HG03520 (cell line): ENCODE measurements around the gene CDS1.
"Not testable (repeated sequence)": the region's sequence is repeated elsewhere in the genome, so short reads cannot be mapped to it uniquely, and the experiment has no call there.

Experiments used
- ATAC-seq: cut with Tn5 transposase; IDR thresholded peaks from one replicate; pipeline ENCODE4 v1.9.1; 2021; ENCODE audit warnings: mild to moderate bottlenecking, moderate library complexity; ENCODE audit not compliant: unreplicated experiment

CDS1 gene

GRCh38 chr4:84669201-84669600, 86.3 kb downstream of the CDS1 start:
- no peak for ATAC-seq

DNA sequence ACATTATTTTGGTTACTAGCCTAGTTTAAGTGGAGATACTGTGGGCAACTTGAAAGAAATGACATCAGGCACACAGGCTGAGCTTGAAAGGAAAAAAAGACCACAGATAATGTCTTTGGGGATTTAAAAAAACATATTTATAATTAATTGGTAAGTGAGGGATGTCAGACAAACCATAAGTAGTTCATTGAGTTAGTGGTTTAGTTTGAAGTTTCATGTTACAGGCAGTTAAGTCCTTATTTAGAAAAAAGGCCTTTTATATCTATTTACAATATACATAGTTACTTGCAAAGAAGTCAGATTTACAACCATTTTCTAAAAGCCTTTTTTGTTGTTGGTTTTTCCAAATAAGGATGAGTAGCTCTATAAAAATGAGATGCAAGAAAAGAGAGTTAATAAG, 89.2 kb downstream of the CDS1 start:
- ATAC-seq, result no peak

GRCh38 chr4:84673475-84674240, 90.7 kb downstream of the CDS1 start:
- no peak for ATAC-seq

GRCh38 chr4:84677093-84677492, 94.2 kb downstream of the CDS1 start:
- no peak for ATAC-seq

DNA sequence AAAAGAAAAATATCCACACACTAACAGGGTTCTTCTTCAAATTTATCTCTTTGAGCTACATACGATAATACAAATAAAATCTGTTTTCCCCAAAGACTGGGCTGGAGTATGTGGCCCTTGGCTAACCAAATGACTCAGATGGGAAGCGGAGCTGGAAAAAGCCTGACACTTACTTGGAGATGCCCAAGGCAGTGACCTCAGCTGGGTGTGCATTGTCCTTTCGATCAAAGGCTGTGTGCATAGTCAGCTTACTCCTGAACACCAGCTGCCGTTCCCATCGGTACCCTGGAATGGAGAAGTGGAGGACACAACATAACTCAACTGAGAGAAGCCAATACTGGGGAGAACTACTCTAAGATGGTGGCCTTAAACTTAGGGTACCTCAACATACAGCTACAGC, 95.1 kb downstream of the CDS1 start:
- ATAC-seq, result no peak

DNA sequence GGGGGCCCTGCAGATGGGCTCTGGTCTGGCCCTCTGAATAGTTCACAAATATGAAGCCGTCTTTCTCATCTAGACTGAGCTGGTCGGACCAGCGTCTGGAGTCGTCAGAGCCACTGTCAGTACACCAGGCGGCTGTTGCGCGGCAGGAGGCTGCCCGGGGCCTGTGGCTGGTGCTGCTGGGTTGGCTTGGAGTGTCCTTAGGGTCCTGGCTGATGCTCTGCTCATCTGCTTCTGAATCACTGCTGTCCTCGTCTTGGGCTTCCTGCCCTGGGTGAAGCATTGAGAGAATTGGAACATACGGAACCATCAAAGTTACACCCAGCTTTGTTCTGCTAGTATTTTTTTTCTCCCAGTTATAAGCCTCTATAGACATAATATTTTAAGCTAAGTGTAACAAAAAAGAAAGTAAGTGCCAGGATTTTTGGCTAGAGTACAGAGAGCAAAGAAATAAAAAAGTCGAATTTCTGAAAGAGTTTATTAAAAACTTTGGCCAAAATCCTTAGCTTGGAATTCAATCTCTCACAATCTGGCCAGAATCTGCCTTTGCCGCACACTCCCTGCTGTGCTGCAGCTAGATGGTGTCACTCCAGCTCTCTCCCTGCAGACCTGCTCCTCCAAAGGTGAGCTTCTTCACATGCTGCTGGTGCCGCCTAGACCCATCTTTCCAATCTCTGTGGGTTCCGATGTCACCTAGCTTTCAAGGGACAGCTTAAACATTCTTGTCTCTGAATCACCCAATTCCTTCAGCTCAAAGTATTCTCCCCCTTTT, 96.2 kb downstream of the CDS1 start:
- no peak for ATAC-seq

DNA sequence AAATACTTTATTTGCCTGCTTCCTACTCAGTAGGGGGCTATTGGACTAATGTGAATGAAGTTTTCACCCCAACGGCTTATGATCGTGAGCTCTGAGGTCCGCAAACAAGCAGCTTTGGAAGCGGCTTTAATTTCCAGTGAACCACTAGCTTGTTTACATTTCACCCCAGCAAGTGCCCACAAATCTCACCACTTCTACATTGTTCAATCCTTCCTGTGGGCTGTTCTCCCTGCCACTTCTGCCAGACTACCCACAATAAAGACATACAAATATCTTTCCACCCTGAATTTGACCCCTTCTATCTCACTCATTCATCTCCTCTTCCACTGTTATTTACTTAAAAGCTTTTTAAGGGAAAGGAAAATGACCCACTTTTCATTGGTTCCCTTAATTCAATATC, 98.0 kb downstream of the CDS1 start:
- no peak for ATAC-seq

- ATAC-seq, result no peak
Observed at GRCh38 chr4:84681486-84682274, 98.8 kb downstream of the CDS1 start.

- ATAC-seq, result not testable (repeated sequence)
Observed at GRCh38 chr4:84682661-84683060, 99.7 kb downstream of the CDS1 start.

- no peak for ATAC-seq
Observed at GRCh38 chr4:84683064-84683850, 100.3 kb downstream of the CDS1 start.

GRCh38 chr4:84684361-84684760, 101.4 kb downstream of the CDS1 start:
- no peak for ATAC-seq

DNA sequence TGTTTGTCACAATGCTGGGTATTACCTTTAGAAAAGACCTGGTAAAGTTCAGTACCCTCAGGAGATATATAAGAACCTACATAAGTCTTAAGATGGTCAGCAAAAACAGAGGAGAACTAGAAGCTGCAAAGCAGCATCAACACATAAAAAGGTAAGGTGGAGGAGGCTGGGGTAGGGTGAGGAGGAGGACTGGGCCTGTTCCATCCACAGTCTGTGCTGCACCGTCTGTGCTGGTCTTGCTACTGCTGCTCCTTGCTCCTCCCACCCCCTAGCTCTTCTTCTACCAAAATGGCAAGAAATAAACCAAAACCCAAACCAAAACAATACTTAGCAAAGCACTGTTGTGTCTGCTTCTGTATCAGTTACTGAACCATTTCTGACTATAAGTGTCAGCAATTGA, 102.2 kb downstream of the CDS1 start:
- no peak for ATAC-seq

DNA sequence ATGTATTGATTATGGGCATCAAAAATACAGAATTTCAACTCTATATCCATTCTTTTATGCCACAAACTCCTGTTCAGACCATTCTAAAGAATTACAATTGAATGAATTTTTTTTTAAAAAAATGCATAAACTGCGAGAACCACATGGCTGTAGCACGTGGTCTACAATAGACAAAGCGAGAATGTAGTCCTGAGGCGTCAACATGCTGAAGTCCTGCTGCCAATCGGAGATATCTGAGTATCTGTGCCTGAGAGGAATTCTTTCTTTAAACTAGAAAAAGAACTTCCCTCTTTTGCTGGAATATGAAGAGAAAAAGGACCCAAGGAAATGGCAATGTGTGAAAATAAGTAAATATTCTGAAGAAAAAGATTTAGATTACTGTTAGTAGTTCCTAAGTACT, 105.7 kb downstream of the CDS1 start:
- no peak for ATAC-seq

GRCh38 chr4:84689197-84689596, 106.3 kb downstream of the CDS1 start:
- no peak for ATAC-seq

DNA sequence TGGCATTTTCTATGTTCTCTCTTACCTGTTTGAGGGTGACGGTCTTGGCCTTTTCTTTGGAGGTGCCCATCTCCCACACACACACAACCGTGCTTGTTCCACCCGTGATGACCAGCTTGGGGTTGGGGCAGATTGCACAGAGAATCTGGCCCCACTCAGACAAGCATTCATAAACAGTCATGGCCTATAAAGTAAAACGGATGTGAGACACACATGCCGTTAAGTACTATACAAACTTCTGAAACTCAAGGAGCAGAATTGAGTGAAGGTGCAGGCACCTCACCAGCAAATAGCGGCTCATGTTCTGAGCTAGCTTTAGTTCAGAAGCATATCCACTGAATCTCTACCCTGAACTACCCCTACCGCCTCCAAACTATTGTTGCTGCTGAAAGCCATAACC, 107.6 kb downstream of the CDS1 start:
- ATAC-seq, result no peak

DNA sequence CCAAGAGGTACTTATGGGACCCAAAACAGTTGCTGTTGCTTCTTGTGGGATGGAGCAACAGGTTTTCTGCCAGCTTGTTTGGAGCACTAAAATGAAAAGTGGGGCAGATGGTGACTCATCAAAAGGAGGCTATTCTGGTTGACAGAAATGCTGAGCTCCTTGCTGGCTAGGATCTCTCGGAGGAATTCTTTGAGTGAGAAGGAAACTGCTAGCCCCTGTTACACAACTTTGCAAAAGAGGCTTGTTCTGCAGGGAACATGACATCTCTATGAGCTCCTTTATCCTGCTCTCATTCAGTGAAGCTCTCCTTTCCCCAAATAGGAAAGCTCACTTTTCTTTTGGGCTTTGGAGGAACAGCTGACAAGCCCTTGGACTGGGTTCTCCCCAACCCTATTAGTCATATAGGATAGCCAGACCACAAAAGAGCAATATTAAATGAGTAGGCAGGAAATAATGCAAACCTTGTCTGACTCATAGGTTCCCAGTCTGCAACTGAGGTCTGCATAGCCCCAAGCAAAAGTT, 108.3 kb downstream of the CDS1 start:
- no peak for ATAC-seq

DNA sequence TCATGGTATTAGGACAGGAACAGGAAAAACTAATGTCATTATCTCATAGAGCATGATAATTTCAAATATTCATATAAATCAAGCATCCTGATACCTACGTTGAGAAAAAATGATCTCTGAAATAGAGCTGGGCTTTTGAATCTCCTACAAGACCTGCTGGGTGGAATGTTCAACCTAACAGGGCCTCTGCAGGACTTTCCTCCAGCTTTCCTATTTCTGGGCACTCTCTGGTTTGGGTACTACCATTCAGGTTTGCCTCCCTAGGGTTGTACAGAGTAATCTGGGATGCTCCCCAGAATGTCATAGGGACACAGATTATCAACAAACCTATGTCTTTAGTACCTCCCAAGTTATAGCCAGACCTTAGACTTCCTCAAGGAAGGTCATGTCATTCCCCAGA, 108.9 kb downstream of the CDS1 start:
- no peak for ATAC-seq

- no peak for ATAC-seq
Observed at GRCh38 chr4:84697159-84697558, 114.2 kb downstream of the CDS1 start.

DNA sequence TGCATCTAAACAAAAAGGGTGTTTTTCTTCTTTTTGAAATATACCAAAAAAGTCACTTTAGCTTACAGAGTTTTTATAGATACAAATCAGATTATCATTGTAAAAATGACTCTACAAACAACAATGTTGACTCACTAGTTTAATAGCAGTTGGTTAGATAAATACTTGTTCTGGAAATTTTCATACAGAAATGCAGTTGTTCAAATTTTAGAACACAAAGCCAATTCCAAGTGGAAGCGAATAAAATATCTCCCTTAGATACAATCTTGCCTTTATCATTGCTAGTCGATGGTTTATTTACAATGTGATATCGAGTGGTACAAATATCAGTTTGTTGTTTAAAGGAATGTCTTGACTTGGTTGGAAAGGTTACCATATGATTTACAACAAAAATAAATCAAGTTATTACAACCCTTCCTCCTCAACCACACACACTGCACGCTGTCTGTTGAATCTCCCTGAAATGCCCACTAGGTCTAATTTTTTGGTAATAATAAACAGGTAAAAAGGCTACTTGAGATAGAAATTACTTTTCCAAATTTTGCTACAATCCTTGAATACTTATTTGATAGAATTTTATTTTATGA, 114.8 kb downstream of the CDS1 start:
- ATAC-seq, result no peak

DNA sequence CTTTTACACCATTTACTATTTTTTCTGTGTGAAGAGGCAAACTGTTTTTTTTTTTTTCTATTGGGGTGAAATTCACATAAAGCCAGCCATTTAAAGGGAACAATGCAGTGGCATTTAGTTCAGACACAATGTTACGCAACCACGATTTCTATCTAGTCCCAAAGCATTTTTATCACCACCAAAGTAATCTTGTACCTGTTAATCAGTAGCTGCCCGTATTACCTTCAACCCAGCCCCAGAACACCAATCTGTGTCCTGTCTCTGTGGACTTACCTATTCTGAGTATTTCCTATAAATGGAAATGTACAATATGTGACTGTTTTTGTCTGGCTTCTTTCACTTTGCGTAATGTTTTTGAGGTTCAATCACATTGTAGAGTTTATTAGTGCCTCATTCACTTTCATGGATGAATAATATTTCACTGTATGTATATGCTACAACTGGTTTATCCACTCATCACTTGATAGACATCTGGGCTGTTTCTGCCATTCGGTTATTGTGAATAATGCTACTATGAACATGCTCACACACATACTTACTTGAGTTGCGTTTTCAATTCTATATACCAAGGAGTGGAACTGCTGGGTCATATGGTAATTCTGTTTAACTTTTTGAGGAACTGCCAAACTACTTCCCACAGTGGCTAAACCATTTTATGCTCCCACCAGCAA, 116.2 kb downstream of the CDS1 start:
- ATAC-seq, result no peak
